ENCODE measurements around the gene RFX4. TPM values are rescaled to one million over a fixed set of nuclear protein-coding genes. Genes with fewer than 3 reads are reported as not detected.

Gene RFX4
- total RNA-seq, 1 experiment from 2014 or later = not detected

- intact Hi-C loops (cut with micrococcal nuclease; ENCODE audit: unreplicated experiment) = no loop called here
- CTCF ChIA-PET = no interaction called here
- TF ChIP-seq SIN3A (IDR thresholded peaks at IDR 0.05; ENCODE audit: borderline replicate concordance, insufficient read depth, low read depth, low read length) (no peak), CTCF (IDR thresholded peaks at IDR 0.05) (no peak), TCF7L2 (IDR thresholded peaks at IDR 0.05; ENCODE audit: low read depth, low read length) (no peak), REST (IDR thresholded peaks at IDR 0.05; ENCODE audit: insufficient read depth in 1 of 2, low read depth in 2 of 2, low read length in 1 of 2) (no peak), POLR2AphosphoS5 (IDR thresholded peaks at IDR 0.05; ENCODE audit: low read depth, low read length) (no peak)
- POLR2A ChIA-PET = no interaction called here
- Histone ChIP-seq H3K27ac (ENCODE audit: low read length) (no peak overlapping the region), H3K9me3 (ENCODE audit: control insufficient read depth, insufficient read depth, low read depth, low read length) (no peaks in the 10 kb centered on the region), H3K36me3 (ENCODE audit: control insufficient read depth, insufficient read depth, low read length) (no peaks in the 10 kb centered on the region), H3K4me1 (ENCODE audit: control insufficient read depth, insufficient read depth, low read length) (no peaks in the 10 kb centered on the region), H3K4me3 (ENCODE audit: low read depth in 2 of 2, low read length in 2 of 2) (no peak overlapping the region), H3K27me3 (ENCODE audit: control insufficient read depth, insufficient read depth, low read length) (no peaks in the 10 kb centered on the region)
- BruUV-seq (replicated peaks) = no TSS peak
- in situ Hi-C loops (cut with HindIII; ENCODE audit: low pct_unique_long_range_greater_than_20kb, low sequenced_read_pairs) = no loop called here
- DNase-seq (ENCODE audit: low read depth, low spot score) (no peak), ATAC-seq (no peak)
Measured at GRCh38 chr12:106629797-106630659, 47.2 kb downstream of the RFX4 start.

GRCh38 chr12:106631150-106631549, 48.3 kb downstream of the RFX4 start:
- CTCF ChIA-PET = no interaction called here
- POLR2A ChIA-PET = no interaction called here
- no TSS peak for BruUV-seq (replicated peaks)

More at GRCh38 chr12:106631150-106631549, 48.3 kb downstream of the RFX4 start:
- intact Hi-C loops (cut with micrococcal nuclease; ENCODE audit: unreplicated experiment) = no loop called here
- Histone ChIP-seq H3K27ac (ENCODE audit: low read length) (no peak overlapping the region), H3K4me3 (ENCODE audit: low read depth in 2 of 2, low read length in 2 of 2) (no peak overlapping the region), H3K27me3 (ENCODE audit: control insufficient read depth, insufficient read depth, low read length) (no peaks in the 10 kb centered on the region), H3K36me3 (ENCODE audit: control insufficient read depth, insufficient read depth, low read length) (no peaks in the 10 kb centered on the region), H3K4me1 (ENCODE audit: control insufficient read depth, insufficient read depth, low read length) (no peaks in the 10 kb centered on the region), H3K9me3 (ENCODE audit: control insufficient read depth, insufficient read depth, low read depth, low read length) (no peaks in the 10 kb centered on the region)
- in situ Hi-C loops (cut with HindIII; ENCODE audit: low pct_unique_long_range_greater_than_20kb, low sequenced_read_pairs) = no loop called here
- DNase-seq (ENCODE audit: low read depth, low spot score) (no peak), ATAC-seq (no peak)
- no peak for TF ChIP-seq TCF7L2 (IDR thresholded peaks at IDR 0.05; ENCODE audit: low read depth, low read length)
- no peak for TF ChIP-seq POLR2AphosphoS5 (IDR thresholded peaks at IDR 0.05; ENCODE audit: low read depth, low read length)
- no peak for TF ChIP-seq REST (IDR thresholded peaks at IDR 0.05; ENCODE audit: insufficient read depth in 1 of 2, low read depth in 2 of 2, low read length in 1 of 2)
- TF ChIP-seq CTCF (IDR thresholded peaks at IDR 0.05) = 0 out of 2 replicates have a peak, but pooled peaks have one; percentile 16
- no peak for TF ChIP-seq SIN3A (IDR thresholded peaks at IDR 0.05; ENCODE audit: borderline replicate concordance, insufficient read depth, low read depth, low read length)

All from Panc1 (cell line).